Stimulated activated CD8-positive, alpha-beta memory T cell treated with anti-CD3 and anti-CD28 coated beads, Interleukin-15, amount 100 ng/mL, for 24 hours (primary cell): Measurements from ENCODE around the gene SLC7A8.
"Not testable (repeated sequence)": the region's sequence is repeated elsewhere in the genome, so short reads cannot be mapped to it uniquely, and the experiment has no call there.

ENCODE experiments used
- DNase-seq: peaks from one replicate; pipeline ENCODE4 v3.0.0-alpha.2; 2020; ENCODE audit warnings: low read depth

The SLC7A8 gene

DNA sequence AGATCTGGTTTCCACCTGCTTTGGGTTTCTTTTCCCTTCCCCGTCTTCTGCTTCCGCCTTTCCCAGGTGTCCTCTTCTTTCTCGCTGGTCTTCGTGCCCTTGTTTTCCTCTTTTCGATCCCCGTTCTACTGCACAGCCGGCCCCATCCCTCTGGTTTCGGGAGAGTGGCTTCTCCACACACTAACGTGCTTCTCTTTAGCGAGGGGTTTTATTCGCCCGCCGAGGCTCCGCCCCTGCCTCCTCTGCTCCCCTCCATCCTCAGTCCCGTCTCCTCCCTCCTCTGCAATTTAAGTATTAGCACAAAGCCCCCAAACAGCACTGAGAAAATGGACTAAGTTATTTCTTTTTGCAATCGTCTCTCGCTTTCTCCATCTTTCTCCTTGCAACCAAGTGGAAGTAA lies at the start of gene SLC7A8:
Gene SLC7A8 (minus strand): TSS at position 182 of the 400 bp plus-strand sequence. CDS start 746 bp downstream, outside the sequence.
- DNase-seq: no peak

DNA sequence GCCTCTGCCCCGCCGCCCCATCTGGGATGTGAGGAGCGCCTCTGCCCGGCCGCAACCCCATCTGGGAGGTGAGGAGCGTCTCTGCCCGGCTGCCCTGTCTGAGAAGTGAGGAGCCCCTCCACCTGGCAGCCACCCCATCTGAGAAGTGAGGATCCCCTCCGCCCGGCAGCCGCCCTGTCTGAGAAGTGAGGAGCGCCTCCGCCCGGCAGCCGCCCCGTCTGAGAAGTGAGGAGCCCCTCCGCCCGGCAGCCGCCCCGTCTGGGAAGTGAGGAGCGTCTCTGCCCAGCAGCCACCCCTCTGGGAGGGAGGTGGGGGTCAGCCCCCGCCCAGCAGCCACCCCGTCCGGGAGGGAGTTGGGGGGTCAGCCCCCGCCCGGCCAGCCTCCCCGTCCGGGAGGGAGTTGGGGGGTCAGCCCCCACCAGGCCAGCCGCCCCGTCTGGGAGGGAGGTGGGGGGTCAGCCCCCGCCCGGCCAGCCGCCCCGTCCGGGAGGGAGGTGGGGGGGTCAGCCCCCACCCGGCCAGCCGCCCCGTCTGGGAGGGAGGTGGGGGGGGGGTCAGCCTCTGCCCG lies 48.9 kb upstream of the SLC7A8 start:
- DNase-seq: not testable (repeated sequence)

GRCh38 chr14:23228812-23229211 lies 45.4 kb upstream of the SLC7A8 start:
- DNase-seq: no peak

DNA sequence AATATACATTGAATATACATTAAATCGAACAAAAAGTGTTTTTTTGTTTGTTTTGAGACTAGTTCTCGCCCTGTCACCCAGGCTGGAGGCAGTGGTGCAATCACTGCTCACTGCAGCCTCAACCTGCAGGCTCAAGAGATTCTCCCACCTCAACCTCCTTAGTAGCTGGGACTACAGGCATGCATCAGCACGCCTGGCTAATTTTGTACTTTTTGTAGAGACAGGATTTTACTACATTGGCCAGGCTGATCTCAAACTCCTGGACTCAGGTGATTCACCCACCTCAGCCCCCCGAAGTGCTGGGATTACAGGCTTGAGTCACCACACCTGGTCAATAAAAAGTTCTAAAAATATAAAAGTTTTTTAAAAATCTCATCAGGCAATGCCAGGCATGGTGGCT lies 44.1 kb upstream of the SLC7A8 start:
- DNase-seq: no peak

DNA sequence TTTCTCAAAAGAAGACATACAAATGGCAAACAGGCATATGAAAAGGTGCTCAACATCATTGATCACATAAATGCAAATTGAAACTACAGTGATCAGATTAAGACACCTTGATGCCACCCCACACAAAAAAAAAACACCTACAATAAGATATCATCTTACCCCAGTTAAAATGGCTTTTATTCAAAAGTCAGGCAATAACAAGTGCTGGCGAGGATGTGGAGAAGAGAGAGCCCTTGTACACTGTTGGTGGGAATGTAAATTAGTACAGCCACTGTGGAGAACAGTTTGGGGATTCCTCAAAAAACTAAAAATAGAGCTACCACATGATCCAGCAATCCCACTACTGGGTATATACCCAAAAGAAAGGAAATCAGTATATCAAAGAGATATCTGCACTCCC lies 41.5 kb upstream of the SLC7A8 start:
- DNase-seq: not testable (repeated sequence)

- DNase-seq: no peak
Measured at GRCh38 chr14:23219075-23219474, 35.6 kb upstream of the SLC7A8 start.

- no peak for DNase-seq
Measured at GRCh38 chr14:23217032-23218020, 33.9 kb upstream of the SLC7A8 start.

- no peak for DNase-seq
Measured at GRCh38 chr14:23215421-23215820, 32.0 kb upstream of the SLC7A8 start.

DNA sequence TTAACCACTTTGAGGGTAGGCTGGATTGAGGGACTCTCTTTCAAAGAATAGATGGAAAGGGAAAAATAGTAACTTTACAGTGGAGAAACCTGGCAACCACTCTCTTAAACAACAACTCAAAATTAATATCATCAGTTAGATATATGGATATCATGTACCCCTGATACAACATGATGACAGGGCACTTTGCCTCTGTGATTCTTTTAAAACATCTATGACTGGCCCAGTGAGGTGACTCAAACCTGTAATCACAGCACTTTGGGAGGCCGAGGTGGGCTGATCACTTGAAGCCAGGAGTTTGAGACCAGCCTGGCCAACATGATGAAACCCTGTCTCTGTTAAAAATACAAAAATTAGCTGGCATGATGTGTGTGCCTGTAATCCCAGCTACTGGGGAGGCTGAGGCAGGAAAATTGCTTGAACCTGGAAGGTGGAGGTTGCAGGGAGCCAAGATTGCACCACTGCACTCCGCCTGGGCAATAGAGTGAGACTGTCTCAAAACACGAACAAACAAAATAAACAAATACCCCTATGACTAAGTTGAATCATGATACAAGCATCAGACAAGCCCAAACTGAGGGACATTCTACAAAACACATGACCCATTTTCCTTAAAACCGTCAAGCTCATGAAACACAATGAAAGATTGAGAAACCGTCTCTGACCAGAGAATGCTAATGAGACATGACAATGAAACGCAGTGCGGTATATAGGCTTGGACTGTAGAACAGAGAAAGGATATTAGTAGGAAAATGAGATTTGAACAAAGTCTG lies 26.4 kb upstream of the SLC7A8 start:
- no peak for DNase-seq

- DNase-seq: no peak
Measured at GRCh38 chr14:23208324-23208723, 24.9 kb upstream of the SLC7A8 start.

DNA sequence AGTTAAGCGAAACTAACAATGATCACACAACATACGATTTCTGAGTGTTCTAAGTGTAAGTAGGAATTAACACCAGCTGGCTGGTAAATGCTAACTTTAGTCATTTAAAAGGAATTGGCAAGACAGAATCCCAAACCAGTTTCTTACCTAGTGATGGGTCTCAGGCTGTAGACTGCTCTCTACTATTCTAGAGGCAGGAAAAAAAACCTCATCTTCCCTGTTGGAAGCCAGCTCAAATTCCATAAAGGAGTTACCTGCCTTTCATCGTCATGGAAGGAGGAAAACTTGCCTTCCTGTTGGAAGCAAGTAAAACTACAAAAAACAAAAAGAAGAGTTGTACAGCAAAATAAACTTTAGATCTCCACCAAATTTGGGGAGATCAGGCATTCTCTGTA lies 23.7 kb upstream of the SLC7A8 start:
- no peak for DNase-seq

DNA sequence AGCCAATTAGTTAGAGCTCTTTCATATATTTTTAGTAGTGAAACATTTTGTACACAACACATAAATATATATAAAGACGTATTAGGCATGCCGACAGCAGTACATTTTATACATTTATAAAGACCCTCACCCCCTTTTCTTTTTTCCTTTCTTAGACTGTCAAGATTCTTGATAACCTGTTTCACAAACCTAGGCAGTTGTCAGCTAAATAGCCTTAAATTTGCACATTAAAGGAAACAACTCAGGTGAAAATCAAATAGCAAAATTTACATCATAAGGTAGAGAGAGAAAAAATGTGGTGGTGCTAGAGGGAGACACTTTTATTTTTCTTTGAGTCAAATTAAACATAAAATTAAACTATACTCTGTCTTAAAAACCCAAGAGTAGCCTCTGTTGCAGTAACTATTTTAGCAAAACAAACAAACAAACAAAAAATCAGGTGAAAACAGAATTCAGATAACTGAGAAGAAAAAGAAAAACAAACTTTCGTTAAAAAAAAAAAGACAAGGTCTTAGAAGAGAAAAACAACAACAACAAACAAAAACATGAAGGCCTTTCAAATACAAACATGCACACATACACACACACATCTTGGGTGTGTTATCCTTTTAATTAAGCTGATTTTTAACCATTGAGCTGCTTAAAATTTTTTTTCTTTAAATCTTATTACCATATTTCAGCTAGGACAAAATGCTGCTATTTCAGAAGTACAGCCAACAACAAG lies 23.1 kb upstream of the SLC7A8 start:
- no peak for DNase-seq

DNA sequence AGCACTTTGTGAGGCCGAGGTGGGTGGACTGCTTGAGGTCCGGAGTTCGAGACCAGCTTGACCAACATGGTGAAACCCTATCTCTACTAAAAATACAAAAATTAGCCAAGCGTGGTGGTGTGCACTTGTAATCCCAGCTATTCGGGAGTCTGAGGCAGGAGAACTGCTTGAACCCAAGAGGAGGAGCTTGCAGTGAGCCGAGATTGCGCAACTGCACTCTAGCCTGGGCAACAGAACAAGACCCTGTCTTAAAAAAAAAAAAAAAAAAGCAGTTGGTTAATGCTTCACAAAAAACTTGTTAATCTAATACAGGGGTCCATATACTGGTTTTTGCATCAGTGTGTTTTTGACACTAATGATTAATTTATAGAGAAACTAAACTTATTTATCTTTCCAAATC lies 18.5 kb upstream of the SLC7A8 start:
- DNase-seq: no peak

- DNase-seq: not testable (repeated sequence)
Measured at GRCh38 chr14:23199141-23199540, 15.7 kb upstream of the SLC7A8 start.

- not testable (repeated sequence) for DNase-seq
Measured at GRCh38 chr14:23196487-23196886, 13.0 kb upstream of the SLC7A8 start.

- DNase-seq: no peak
Measured at GRCh38 chr14:23195552-23196101, 12.2 kb upstream of the SLC7A8 start.

GRCh38 chr14:23193432-23193831 lies 10.0 kb upstream of the SLC7A8 start:
- DNase-seq: no peak

GRCh38 chr14:23187925-23188324 lies 4.5 kb upstream of the SLC7A8 start:
- no peak for DNase-seq

- DNase-seq: no peak
Measured at GRCh38 chr14:23186913-23187654, 3.6 kb upstream of the SLC7A8 start.

- DNase-seq: no peak
Measured at GRCh38 chr14:23185063-23185462, 1.6 kb upstream of the SLC7A8 start.

- no peak for DNase-seq
Measured at GRCh38 chr14:23183158-23183470, 346 bp downstream of the SLC7A8 start.
